SH-SY5Y (cell line): ENCODE measurements around the gene CYCS.

Experiments
- GATA2 ChIP-seq: IDR thresholded peaks from 2 replicates; pipeline ENCODE4 v1.6.1; 2011; ENCODE audit warnings: mild to moderate bottlenecking, low read depth, low read length
- GATA3 ChIP-seq: IDR thresholded peaks from 2 replicates; pipeline ENCODE4 v1.6.1; 2011; ENCODE audit warnings: low read depth, mild to moderate bottlenecking, low read length, moderate library complexity

DNA sequence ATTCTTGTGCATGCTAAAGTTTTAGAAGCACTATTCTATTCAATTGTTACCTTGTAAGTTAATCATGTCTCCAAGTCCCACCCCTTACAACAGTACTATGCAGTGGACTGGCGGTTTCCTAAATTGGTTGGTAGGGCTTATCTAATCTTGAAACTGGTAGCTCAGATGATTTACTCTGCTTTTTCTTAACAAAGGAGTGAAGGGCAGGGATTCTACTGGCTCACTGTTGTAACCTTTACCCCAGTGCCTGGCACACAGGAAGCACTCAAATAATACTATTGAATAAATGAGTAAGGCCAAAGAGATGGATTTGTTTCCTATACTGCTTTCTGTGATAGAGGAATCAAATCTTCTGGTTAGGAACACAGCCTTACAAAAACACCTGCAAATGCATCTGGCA is 46.0 kb upstream of the CYCS start:
- no peak for TF ChIP-seq GATA2
- TF ChIP-seq GATA3 = no peak
